HepG2 (cell line): ENCODE data around the gene MARS1. TPM values are rescaled to one million over a fixed set of nuclear protein-coding genes. Genes with fewer than 3 reads are reported as not detected.
A peak's percentile ranks its signal among the peaks of the same experiment; 100 is the strongest.

Experiments
- CENPX ChIP-seq: sonication (generic); formaldehyde crosslinking; IDR thresholded peaks from 2 replicates; pipeline ENCODE4 v1.9.0; 2021; ENCODE audit warnings: mild to moderate bottlenecking, missing genetic modification reagents, moderate library complexity
- EHMT2 ChIP-seq: fragments of 200-600 bp; sonication (generic); IDR thresholded peaks from 2 replicates; pipeline ENCODE4 v1.7.0; 2017; ENCODE audit warnings: antibody characterized with exemption, low read depth, low read length, borderline replicate concordance
- HOXA5 ChIP-seq: sonication (generic); formaldehyde crosslinking; IDR thresholded peaks from 2 replicates; pipeline ENCODE4 v1.4.0; 2020; ENCODE audit warnings: missing genetic modification reagents
- KAT7 ChIP-seq: IDR thresholded peaks from 2 replicates; pipeline ENCODE4 v1.6.1; 2018; ENCODE audit warnings: borderline replicate concordance, missing compliant biosample characterization
- KLF9 ChIP-seq: IDR thresholded peaks from 2 replicates; pipeline ENCODE4 v1.6.1; 2016; ENCODE audit warnings: low read depth
- NR2F1 ChIP-seq, 2 experiments: fragments of 450-650 bp in 1 of 2; formaldehyde crosslinking in 1 of 2; IDR thresholded peaks; 2 replicates each; pipeline versions ENCODE4 v1.5.0 to v1.6.1; 2016 to 2020; ENCODE audit warnings: mild to moderate bottlenecking in 1 of 2, missing compliant biosample characterization in 1 of 2, missing genetic modification reagents in 1 of 2, moderate library complexity in 1 of 2
- PCBP1 ChIP-seq: fragments of 200-400 bp; formaldehyde crosslinking; IDR thresholded peaks from 2 replicates; pipeline ENCODE4 v1.6.1; 2017; ENCODE audit warnings: mild to moderate bottlenecking, low read depth, low read length, borderline replicate concordance
- SETDB1 ChIP-seq: sonication (generic); formaldehyde crosslinking; IDR thresholded peaks from 2 replicates; pipeline ENCODE4 v1.5.1; 2020; ENCODE audit warnings: missing genetic modification reagents, mild to moderate bottlenecking, borderline replicate concordance
- TAF1 ChIP-seq: sonication (generic); formaldehyde crosslinking; IDR thresholded peaks from 2 replicates; pipeline ENCODE4 v1.4.0; 2020; ENCODE audit warnings: missing genetic modification reagents
- ZNF275 ChIP-seq: sonication (generic); formaldehyde crosslinking; IDR thresholded peaks from 2 replicates; pipeline ENCODE4 v1.8.0; 2022; ENCODE audit warnings: missing genetic modification reagents, mild to moderate bottlenecking, inconsistent platforms, borderline replicate concordance
- ZNF34 ChIP-seq: sonication (generic); formaldehyde crosslinking; IDR thresholded peaks from 2 replicates; pipeline ENCODE4 v1.4.0; 2020; ENCODE audit warnings: mild to moderate bottlenecking, missing genetic modification reagents, borderline replicate concordance
- ZNF468 ChIP-seq: sonication (generic); formaldehyde crosslinking; IDR thresholded peaks from 2 replicates; pipeline ENCODE4 v1.8.0; 2022; ENCODE audit warnings: mild to moderate bottlenecking, moderate library complexity, missing genetic modification reagents
- ZNF550 ChIP-seq: sonication (generic); formaldehyde crosslinking; IDR thresholded peaks from 2 replicates; pipeline ENCODE4 v1.4.0; 2020; ENCODE audit warnings: mild to moderate bottlenecking, missing genetic modification reagents, borderline replicate concordance
- ZNF563 ChIP-seq: sonication (generic); formaldehyde crosslinking; IDR thresholded peaks from 2 replicates; pipeline ENCODE4 v1.8.0; 2022; ENCODE audit warnings: mild to moderate bottlenecking, moderate library complexity, missing genetic modification reagents
- ZNF83 ChIP-seq: sonication (generic); formaldehyde crosslinking; IDR thresholded peaks from 2 replicates; pipeline ENCODE4 v1.4.0; 2020; ENCODE audit warnings: missing genetic modification reagents, mild to moderate bottlenecking, borderline replicate concordance
- polyA plus RNA-seq, 8 experiments: library from polyadenylated mRNA; depleted of rRNA in 3 of 8; stranded (reverse) in 7 of 8; unstranded in 1 of 8; fragments of >200 nt; fragmentation: Illumina TruSeq in 4 of 8; extraction: Trizol in 4 of 8; gene quantifications; 2 replicates each; pipeline versions ENCODE4 v1.2.1 to v1.2.3, GENCODE V29; 2011 to 2016; ENCODE audit warnings: low read depth in 4 of 8, missing spikeins in 1 of 8, mixed read lengths in 1 of 8; ENCODE audit not compliant: insufficient read depth in 1 of 8
- total RNA-seq, 5 experiments: library from RNA; depleted of rRNA; stranded (reverse); fragments of >200 nt; fragmentation: Illumina TruSeq; extraction: Trizol; gene quantifications; 2 replicates each; pipeline ENCODE4 v1.2.3, GENCODE V29; 2016; ENCODE audit warnings: low read depth in 1 of 5
- TF ChIP-seq, protein P1 (sequence below): sonication (generic); formaldehyde crosslinking; IDR thresholded peaks from 2 replicates; pipeline ENCODE4 v1.4.0; 2020; ENCODE audit warnings: missing genetic modification reagents
- TF ChIP-seq, protein P2 (sequence below): sonication (generic); formaldehyde crosslinking; IDR thresholded peaks from 2 replicates; pipeline ENCODE4 v1.4.0; 2020; ENCODE audit warnings: missing genetic modification reagents
- TF ChIP-seq, protein P3 (sequence below): sonication (generic); formaldehyde crosslinking; IDR thresholded peaks from 2 replicates; pipeline ENCODE4 v1.8.0; 2022; ENCODE audit warnings: missing genetic modification reagents, mild to moderate bottlenecking, moderate library complexity, borderline replicate concordance

MARS1 gene
- total and polyA plus RNA-seq, 2 of the 13 experiments (the other 11 are each of a cell fraction or from before 2014, with no cell fraction given), result 115 to 181 TPM

DNA sequence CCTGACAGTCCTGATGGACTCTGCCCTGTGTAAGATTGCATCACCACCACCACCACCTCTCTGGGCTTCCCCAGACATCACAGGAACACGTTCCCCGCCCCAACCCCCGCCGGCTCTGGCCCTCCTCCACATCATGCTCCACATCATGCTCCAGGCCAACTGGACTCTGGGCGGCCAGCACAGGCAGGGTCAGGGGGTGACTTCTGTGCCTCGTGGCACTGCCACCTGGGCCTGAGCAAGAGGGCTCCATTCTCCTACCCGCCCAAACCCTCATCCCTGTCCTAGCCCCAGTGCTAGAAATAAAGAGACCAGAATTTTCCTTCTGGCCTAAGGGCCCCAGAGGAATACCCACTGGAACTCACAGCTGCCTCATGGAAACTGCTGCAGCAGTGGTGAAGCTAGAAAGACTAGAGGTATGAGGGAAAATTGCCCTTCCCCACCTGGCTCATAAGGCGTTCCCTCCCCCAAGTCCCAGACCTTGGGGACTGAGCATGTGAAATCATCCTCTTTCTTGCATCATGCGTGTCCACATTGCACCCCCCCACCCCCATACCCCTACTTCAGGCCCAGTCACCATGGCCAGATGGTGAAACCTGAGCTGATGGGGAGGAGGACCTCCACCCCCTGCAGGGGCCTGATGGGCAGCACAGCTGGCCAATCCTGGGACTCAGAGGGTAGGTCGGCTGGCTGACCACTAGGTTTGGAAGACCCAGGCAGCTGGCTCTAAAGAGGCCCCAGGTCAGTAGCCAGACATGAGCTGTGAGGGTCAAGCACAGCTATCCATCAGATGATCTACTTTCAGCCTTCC lies 33.1 kb upstream of the MARS1 start, which contains the start of gene INHBE (continued):
- TF ChIP-seq KLF9 (CRISPR knock-in tag) (peak; percentile 69; the same call in 1 of the 2 replicates), NR2F1 (CRISPR knock-in tag; IDR thresholded peaks at IDR 0.05) (peak; percentile 88 to 92), CENPX (CRISPR knock-in tag) (no peak), HOXA5 (peak; percentile 39; the same call in 1 of the 2 replicates), ZNF563 (CRISPR knock-in tag) (peak; percentile 79; the same call in 1 of the 2 replicates), ZNF34 (CRISPR knock-in tag) (peak; percentile 49; the same call in 1 of the 2 replicates), ZNF275 (CRISPR knock-in tag) (no peak; the same call in 1 of the 2 replicates), PCBP1 (no peak), KAT7 (CRISPR knock-in tag) (peak; percentile 66; the same call in 1 of the 2 replicates), SETDB1 (CRISPR knock-in tag) (no peak), EHMT2 (no peak), TAF1 (CRISPR knock-in tag) (peak; percentile 64; the same call in 1 of the 2 replicates), ZNF468 (CRISPR knock-in tag) (no peak), ZNF550 (CRISPR knock-in tag) (no peak), ZNF83 (CRISPR knock-in tag) (no peak)
- TF ChIP-seq, protein P1, sequence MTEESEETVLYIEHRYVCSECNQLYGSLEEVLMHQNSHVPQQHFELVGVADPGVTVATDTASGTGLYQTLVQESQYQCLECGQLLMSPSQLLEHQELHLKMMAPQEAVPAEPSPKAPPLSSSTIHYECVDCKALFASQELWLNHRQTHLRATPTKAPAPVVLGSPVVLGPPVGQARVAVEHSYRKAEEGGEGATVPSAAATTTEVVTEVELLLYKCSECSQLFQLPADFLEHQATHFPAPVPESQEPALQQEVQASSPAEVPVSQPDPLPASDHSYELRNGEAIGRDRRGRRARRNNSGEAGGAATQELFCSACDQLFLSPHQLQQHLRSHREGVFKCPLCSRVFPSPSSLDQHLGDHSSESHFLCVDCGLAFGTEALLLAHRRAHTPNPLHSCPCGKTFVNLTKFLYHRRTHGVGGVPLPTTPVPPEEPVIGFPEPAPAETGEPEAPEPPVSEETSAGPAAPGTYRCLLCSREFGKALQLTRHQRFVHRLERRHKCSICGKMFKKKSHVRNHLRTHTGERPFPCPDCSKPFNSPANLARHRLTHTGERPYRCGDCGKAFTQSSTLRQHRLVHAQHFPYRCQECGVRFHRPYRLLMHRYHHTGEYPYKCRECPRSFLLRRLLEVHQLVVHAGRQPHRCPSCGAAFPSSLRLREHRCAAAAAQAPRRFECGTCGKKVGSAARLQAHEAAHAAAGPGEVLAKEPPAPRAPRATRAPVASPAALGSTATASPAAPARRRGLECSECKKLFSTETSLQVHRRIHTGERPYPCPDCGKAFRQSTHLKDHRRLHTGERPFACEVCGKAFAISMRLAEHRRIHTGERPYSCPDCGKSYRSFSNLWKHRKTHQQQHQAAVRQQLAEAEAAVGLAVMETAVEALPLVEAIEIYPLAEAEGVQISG, result peak; percentile 71
- TF ChIP-seq, protein P2, sequence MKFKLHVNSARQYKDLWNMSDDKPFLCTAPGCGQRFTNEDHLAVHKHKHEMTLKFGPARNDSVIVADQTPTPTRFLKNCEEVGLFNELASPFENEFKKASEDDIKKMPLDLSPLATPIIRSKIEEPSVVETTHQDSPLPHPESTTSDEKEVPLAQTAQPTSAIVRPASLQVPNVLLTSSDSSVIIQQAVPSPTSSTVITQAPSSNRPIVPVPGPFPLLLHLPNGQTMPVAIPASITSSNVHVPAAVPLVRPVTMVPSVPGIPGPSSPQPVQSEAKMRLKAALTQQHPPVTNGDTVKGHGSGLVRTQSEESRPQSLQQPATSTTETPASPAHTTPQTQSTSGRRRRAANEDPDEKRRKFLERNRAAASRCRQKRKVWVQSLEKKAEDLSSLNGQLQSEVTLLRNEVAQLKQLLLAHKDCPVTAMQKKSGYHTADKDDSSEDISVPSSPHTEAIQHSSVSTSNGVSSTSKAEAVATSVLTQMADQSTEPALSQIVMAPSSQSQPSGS (CRISPR knock-in tag), result peak; percentile 86
- TF ChIP-seq, protein P3, sequence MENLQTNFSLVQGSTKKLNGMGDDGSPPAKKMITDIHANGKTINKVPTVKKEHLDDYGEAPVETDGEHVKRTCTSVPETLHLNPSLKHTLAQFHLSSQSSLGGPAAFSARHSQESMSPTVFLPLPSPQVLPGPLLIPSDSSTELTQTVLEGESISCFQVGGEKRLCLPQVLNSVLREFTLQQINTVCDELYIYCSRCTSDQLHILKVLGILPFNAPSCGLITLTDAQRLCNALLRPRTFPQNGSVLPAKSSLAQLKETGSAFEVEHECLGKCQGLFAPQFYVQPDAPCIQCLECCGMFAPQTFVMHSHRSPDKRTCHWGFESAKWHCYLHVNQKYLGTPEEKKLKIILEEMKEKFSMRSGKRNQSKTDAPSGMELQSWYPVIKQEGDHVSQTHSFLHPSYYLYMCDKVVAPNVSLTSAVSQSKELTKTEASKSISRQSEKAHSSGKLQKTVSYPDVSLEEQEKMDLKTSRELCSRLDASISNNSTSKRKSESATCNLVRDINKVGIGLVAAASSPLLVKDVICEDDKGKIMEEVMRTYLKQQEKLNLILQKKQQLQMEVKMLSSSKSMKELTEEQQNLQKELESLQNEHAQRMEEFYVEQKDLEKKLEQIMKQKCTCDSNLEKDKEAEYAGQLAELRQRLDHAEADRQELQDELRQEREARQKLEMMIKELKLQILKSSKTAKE (CRISPR knock-in tag), result peak; percentile 98
